ENCODE measurements around the gene HTR1D.

Gene HTR1D

GRCh38 chr1:23222742-23223141 lies 5.4 kb upstream of the HTR1D start:
- no peak for DNase-seq (ENCODE audit: extremely low read depth, insufficient read length)
- Histone ChIP-seq H3K4me3 (replicated peaks; ENCODE audit: low read depth, low read length) (no peak overlapping the region), H3K36me3 (ENCODE audit: control insufficient read depth, insufficient read depth, low read length) (no peaks in the 10 kb centered on the region), H3K27me3 (replicated peaks; ENCODE audit: control insufficient read depth, insufficient read depth, low read length) (peaks cover 3% of the 10 kb centered on the region)
- TF ChIP-seq CTCF (IDR thresholded peaks at IDR 0.05; ENCODE audit: insufficient read depth, low read length, poor library complexity, severe bottlenecking) = no peak

DNA sequence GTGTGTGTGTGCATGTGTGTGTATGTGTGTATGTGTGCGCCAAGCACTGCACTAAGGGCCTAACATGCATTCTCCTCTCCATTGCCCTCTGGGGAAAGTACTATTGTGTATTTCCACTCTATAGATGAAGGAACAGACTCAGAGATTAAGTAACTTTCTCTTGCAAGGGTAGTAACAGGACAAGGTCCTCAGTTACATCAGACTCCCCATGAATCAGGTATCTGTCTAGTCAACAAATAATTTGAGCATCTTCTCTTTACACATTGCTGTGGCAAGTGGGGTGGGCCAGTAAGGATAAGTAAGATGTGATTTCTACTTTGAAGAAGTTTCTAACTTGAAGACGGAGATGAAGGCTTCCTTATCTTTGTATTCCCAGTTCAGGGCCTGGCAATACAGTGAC lies 5.0 kb upstream of the HTR1D start:
- DNase-seq (ENCODE audit: extremely low read depth, insufficient read length) = no peak
- H3K4me3 ChIP-seq (replicated peaks; ENCODE audit: low read depth, low read length) = no peak overlapping the region
- TF ChIP-seq CTCF (IDR thresholded peaks at IDR 0.05; ENCODE audit: insufficient read depth, low read length, poor library complexity, severe bottlenecking) = no peak
- peaks cover 3% of the 10 kb centered on the region for H3K27me3 ChIP-seq (replicated peaks; ENCODE audit: control insufficient read depth, insufficient read depth, low read length)
- H3K36me3 ChIP-seq (ENCODE audit: control insufficient read depth, insufficient read depth, low read length) = no peaks in the 10 kb centered on the region

DNA sequence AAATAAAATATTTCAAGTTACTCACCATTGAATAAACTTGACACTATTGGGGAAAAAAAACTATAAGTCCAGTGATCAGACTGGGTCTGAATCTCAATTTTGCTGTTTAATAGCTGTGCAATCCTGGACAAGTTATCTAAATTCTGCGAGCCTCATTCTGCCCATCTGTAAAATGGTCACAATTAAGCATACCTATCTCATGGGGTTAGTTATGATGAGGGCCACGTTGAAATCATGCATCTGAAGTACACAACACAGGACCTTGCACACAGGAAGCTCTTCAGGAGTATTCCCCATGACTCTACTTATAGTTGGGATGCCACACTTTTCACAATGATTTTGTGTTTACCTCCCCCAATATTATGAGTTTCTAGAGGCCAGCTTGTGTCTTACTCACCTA lies 3.8 kb upstream of the HTR1D start:
- peaks cover 3% of the 10 kb centered on the region for H3K27me3 ChIP-seq (replicated peaks; ENCODE audit: control insufficient read depth, insufficient read depth, low read length)
- no peak for TF ChIP-seq CTCF (IDR thresholded peaks at IDR 0.05; ENCODE audit: insufficient read depth, low read length, poor library complexity, severe bottlenecking)
- no peaks in the 10 kb centered on the region for H3K36me3 ChIP-seq (ENCODE audit: control insufficient read depth, insufficient read depth, low read length)
- no peak for DNase-seq (ENCODE audit: extremely low read depth, insufficient read length)
- no peak overlapping the region for H3K4me3 ChIP-seq (replicated peaks; ENCODE audit: low read depth, low read length)

GRCh38 chr1:23216771-23217420 lies 406 bp downstream of the HTR1D start:
- DNase-seq (ENCODE audit: extremely low read depth, insufficient read length) = no peak
- no peaks in the 10 kb centered on the region for H3K36me3 ChIP-seq (ENCODE audit: control insufficient read depth, insufficient read depth, low read length)
- peaks cover 1% of the 10 kb centered on the region for H3K27me3 ChIP-seq (replicated peaks; ENCODE audit: control insufficient read depth, insufficient read depth, low read length)
- peak overlapping the region; percentile 35 for H3K4me3 ChIP-seq (replicated peaks; ENCODE audit: low read depth, low read length)
- TF ChIP-seq CTCF (IDR thresholded peaks at IDR 0.05; ENCODE audit: insufficient read depth, low read length, poor library complexity, severe bottlenecking) = peak; percentile 52

DNA sequence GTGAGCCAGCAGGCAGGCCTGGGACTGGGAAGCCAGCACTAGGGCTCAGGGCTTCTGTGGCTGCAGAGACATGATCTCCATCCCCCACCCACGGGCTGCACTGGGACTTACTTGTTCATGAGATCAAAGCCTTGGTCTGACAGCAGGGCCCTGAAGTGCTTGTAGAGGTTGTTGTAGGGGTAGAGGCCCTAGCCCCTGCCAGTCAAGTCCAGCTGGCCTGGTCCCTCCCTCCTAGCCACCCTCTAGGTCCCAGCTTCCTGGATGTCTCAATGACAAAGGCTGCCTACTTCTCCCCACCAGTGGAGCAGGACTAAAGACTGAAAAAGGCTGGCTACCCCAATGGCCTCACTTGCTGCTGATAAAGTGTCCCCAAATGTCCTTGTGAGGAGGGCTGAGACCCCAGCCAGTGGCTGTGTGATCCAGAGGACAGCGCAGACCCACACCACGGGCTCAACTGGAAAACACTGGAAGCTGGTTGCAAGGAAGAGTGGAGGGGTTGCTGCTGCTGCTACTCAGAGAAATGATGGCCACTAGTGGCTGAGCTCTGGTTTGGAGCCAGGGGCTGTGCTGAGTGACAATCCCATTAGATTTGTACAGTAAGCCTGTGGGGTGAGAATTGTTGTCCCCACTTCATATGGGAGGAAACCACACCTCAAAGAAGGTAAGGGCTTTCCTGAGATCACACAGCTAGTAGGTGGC lies 1.4 kb downstream of the HTR1D start:
- no peak for DNase-seq (ENCODE audit: extremely low read depth, insufficient read length)
- no peak for TF ChIP-seq CTCF (IDR thresholded peaks at IDR 0.05; ENCODE audit: insufficient read depth, low read length, poor library complexity, severe bottlenecking)
- Histone ChIP-seq H3K4me3 (replicated peaks; ENCODE audit: low read depth, low read length) (no peak overlapping the region), H3K27me3 (replicated peaks; ENCODE audit: control insufficient read depth, insufficient read depth, low read length) (peaks cover 1% of the 10 kb centered on the region; the same call in 1 of the 2 replicates), H3K36me3 (ENCODE audit: control insufficient read depth, insufficient read depth, low read length) (no peaks in the 10 kb centered on the region)
